Loucy (cell line): Measurements from ENCODE around the gene TM4SF18.

Experiments
- EZH2phosphoT487 ChIP-seq: fragments of 200-600 bp; IDR thresholded peaks from 2 replicates; pipeline ENCODE4 v1.6.1; 2018; ENCODE audit warnings: antibody characterized with exemption, mild to moderate bottlenecking, moderate library complexity, borderline replicate concordance
- TF ChIP-seq, protein P1 (sequence below): fragments of 200-600 bp; sonication (generic); conservative IDR thresholded peaks from 2 replicates; pipeline ENCODE4 v1.5.1; 2014; ENCODE audit warnings: mild to moderate bottlenecking, antibody characterized with exemption, low read length

DNA sequence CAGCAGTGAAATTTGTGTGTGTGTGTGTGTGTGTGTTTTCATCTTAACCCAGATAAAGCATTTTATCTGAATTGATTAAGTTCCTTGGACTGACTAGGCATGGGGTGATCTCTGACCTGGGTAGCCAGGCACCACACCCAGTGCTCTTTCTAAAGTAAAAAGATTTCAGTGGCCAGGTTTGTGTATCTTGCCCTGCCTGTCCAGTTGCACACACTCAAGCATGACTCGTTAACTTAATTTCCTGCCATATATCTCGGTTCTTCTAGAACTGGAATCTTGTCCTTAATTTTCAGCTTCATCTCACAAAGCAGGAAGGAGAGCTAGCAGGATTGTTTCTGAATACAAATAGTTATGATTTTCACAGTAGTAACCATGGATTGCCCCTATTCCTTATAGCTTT, 17.0 kb downstream of the TM4SF18 start:
- TF ChIP-seq, protein P1, sequence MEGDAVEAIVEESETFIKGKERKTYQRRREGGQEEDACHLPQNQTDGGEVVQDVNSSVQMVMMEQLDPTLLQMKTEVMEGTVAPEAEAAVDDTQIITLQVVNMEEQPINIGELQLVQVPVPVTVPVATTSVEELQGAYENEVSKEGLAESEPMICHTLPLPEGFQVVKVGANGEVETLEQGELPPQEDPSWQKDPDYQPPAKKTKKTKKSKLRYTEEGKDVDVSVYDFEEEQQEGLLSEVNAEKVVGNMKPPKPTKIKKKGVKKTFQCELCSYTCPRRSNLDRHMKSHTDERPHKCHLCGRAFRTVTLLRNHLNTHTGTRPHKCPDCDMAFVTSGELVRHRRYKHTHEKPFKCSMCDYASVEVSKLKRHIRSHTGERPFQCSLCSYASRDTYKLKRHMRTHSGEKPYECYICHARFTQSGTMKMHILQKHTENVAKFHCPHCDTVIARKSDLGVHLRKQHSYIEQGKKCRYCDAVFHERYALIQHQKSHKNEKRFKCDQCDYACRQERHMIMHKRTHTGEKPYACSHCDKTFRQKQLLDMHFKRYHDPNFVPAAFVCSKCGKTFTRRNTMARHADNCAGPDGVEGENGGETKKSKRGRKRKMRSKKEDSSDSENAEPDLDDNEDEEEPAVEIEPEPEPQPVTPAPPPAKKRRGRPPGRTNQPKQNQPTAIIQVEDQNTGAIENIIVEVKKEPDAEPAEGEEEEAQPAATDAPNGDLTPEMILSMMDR, result no peak
- TF ChIP-seq EZH2phosphoT487, result no peak
